ENCODE results near the gene ALDH1A2. TPM values are rescaled to one million over a fixed set of nuclear protein-coding genes. Genes with fewer than 3 reads are reported as not detected.

Gene ALDH1A2
- polyA plus RNA-seq, 1 donor (not counting 4 experiments of a cell fraction or from before 2014, with no cell fraction given), result 1.9 TPM

- no peaks in the 10 kb centered on the region for H3K4me1 ChIP-seq (ENCODE audit: control insufficient read depth, extremely low read depth, insufficient read depth, low read length)
- no peaks in the 10 kb centered on the region for H3K36me3 ChIP-seq (ENCODE audit: control insufficient read depth in 2 of 2, extremely low read depth in 1 of 2, insufficient read depth in 2 of 2, low read length in 2 of 2)
- dilution Hi-C loops (cut with MboI; ENCODE audit: extremely low pct_ligation_motif_present, low sequenced_read_pairs), result no loop called here
- no peaks in the 10 kb centered on the region for H3K79me2 ChIP-seq (ENCODE audit: control insufficient read depth, insufficient read depth, low read length)
- no peak overlapping the region for H3K4me2 ChIP-seq (ENCODE audit: control insufficient read depth, extremely low read depth, insufficient read depth, low read depth, low read length)
- H3K27me3 ChIP-seq (ENCODE audit: control insufficient read depth, extremely low read depth, insufficient read depth, low read length), result no peaks in the 10 kb centered on the region
- FAIRE-seq (no peak), DNase-seq (ENCODE audit: low read depth, low spot score) (no peak)
- H3K27ac ChIP-seq (ENCODE audit: control insufficient read depth, insufficient read depth, low read length), result no peak overlapping the region
- H3K9me1 ChIP-seq (ENCODE audit: control insufficient read depth, extremely low read depth, insufficient read depth, low read length), result no peaks in the 10 kb centered on the region
- no peaks in the 10 kb centered on the region for H4K20me1 ChIP-seq (ENCODE audit: control insufficient read depth, extremely low read depth, insufficient read depth, low read length)
- no peaks in the 10 kb centered on the region for H3K9me3 ChIP-seq (ENCODE audit: control insufficient read depth, low read depth, low read length)
- no peak overlapping the region for H3K4me3 ChIP-seq (ENCODE audit: control insufficient read depth in 2 of 3, extremely low read depth in 1 of 3, insufficient read depth in 2 of 3, low read depth in 1 of 3, low read length in 3 of 3)
- TF ChIP-seq, protein P1, sequence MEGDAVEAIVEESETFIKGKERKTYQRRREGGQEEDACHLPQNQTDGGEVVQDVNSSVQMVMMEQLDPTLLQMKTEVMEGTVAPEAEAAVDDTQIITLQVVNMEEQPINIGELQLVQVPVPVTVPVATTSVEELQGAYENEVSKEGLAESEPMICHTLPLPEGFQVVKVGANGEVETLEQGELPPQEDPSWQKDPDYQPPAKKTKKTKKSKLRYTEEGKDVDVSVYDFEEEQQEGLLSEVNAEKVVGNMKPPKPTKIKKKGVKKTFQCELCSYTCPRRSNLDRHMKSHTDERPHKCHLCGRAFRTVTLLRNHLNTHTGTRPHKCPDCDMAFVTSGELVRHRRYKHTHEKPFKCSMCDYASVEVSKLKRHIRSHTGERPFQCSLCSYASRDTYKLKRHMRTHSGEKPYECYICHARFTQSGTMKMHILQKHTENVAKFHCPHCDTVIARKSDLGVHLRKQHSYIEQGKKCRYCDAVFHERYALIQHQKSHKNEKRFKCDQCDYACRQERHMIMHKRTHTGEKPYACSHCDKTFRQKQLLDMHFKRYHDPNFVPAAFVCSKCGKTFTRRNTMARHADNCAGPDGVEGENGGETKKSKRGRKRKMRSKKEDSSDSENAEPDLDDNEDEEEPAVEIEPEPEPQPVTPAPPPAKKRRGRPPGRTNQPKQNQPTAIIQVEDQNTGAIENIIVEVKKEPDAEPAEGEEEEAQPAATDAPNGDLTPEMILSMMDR (optimal IDR thresholded peaks at IDR 0.05 in 1 of 3, IDR thresholded peaks at IDR 0.05 in 1 of 3, conservative IDR thresholded peaks at IDR 0.05 in 1 of 3; ENCODE audit: extremely low read depth in 1 of 3, insufficient read depth in 2 of 3, low read length in 3 of 3), result no peak
- TF ChIP-seq EZH2 (IDR thresholded peaks at IDR 0.05; ENCODE audit: low read length), result no peak
- no peak overlapping the region for H3K9ac ChIP-seq (ENCODE audit: control insufficient read depth, extremely low read depth, insufficient read depth, low read length)
- no peak overlapping the region for H2AFZ ChIP-seq (ENCODE audit: control insufficient read depth, low read length)
These were observed 108.4 kb downstream of the ALDH1A2 start for GRCh38 chr15:57957113-57957512.

- TF ChIP-seq EZH2 (IDR thresholded peaks at IDR 0.05; ENCODE audit: low read length), result no peak
- TF ChIP-seq, protein P1 (optimal IDR thresholded peaks at IDR 0.05 in 1 of 3, IDR thresholded peaks at IDR 0.05 in 1 of 3, conservative IDR thresholded peaks at IDR 0.05 in 1 of 3; ENCODE audit: extremely low read depth in 1 of 3, insufficient read depth in 2 of 3, low read length in 3 of 3), result no peak
- H3K27ac ChIP-seq (ENCODE audit: control insufficient read depth, insufficient read depth, low read length), result no peak overlapping the region
- dilution Hi-C loops (cut with MboI; ENCODE audit: extremely low pct_ligation_motif_present, low sequenced_read_pairs), result no loop called here
These were observed 111.6 kb downstream of the ALDH1A2 start for GRCh38 chr15:57953874-57954273.

More at GRCh38 chr15:57953874-57954273, 111.6 kb downstream of the ALDH1A2 start:
- no peak overlapping the region for H3K9ac ChIP-seq (ENCODE audit: control insufficient read depth, extremely low read depth, insufficient read depth, low read length)
- H2AFZ ChIP-seq (ENCODE audit: control insufficient read depth, low read length), result no peak overlapping the region
- H3K9me3 ChIP-seq (ENCODE audit: control insufficient read depth, low read depth, low read length), result no peaks in the 10 kb centered on the region
- H4K20me1 ChIP-seq (ENCODE audit: control insufficient read depth, extremely low read depth, insufficient read depth, low read length), result no peaks in the 10 kb centered on the region
- H3K4me3 ChIP-seq (ENCODE audit: control insufficient read depth in 2 of 3, extremely low read depth in 1 of 3, insufficient read depth in 2 of 3, low read depth in 1 of 3, low read length in 3 of 3), result no peak overlapping the region
- no peak for FAIRE-seq
- H3K4me1 ChIP-seq (ENCODE audit: control insufficient read depth, extremely low read depth, insufficient read depth, low read length), result no peaks in the 10 kb centered on the region
- no peaks in the 10 kb centered on the region for H3K79me2 ChIP-seq (ENCODE audit: control insufficient read depth, insufficient read depth, low read length)
- no peaks in the 10 kb centered on the region for H3K27me3 ChIP-seq (ENCODE audit: control insufficient read depth, extremely low read depth, insufficient read depth, low read length)
- no peak overlapping the region for H3K4me2 ChIP-seq (ENCODE audit: control insufficient read depth, extremely low read depth, insufficient read depth, low read depth, low read length)
- no peaks in the 10 kb centered on the region for H3K9me1 ChIP-seq (ENCODE audit: control insufficient read depth, extremely low read depth, insufficient read depth, low read length)
- H3K36me3 ChIP-seq (ENCODE audit: control insufficient read depth in 2 of 2, extremely low read depth in 1 of 2, insufficient read depth in 2 of 2, low read length in 2 of 2), result no peaks in the 10 kb centered on the region
- DNase-seq (ENCODE audit: low read depth, low spot score), result no peak

All from keratinocyte (primary cell).